ENCODE results near the gene NEDD8. TPM values are rescaled to one million over a fixed set of nuclear protein-coding genes. Genes with fewer than 3 reads are reported as not detected.

Gene NEDD8
- total RNA-seq, 4 donors from 2014 or later, result 42.2 to 113 (median 69.9) TPM

DNA sequence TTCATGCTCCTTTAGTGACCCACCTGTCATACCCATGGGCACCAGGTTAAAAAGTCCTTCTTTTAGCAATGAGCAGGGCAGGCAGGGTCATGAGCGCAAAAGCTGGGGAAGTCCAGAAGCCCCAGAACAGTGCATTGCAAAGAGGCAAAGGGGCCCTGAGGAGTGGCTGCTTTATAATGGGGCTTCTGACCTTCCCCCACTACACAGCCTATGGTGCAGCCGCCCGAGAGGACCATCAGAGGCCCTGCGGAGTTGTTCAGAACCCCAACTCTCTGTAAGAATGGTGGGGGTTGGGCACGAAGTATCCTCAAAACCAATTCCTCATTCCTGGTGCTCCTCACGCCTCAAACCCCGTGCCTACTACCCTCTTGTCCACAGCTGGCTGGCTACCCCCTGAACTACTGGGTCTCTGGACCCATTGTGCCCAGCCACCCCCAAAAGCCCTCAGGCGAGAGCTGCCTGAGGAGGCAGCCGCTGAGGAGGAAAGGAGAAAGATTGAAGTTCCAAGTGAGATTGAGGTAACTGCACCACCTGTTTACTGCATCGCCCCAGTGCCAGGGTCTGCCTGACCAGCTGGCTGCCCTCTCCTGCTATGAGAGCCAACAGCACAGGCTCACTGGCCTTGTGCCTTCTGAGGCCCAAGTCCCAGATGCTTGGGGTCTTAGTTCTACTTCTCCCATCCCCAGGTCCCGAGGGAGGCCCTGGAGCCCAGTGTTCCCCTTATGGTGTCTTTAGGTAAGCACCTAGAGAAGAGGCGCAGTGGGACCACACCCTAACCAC, 53.6 kb downstream of the NEDD8 start:
- H3K27ac ChIP-seq, result peak overlapping the region; percentile 68 to 78 (median 72)
- no peak for TF ChIP-seq EP300 (IDR thresholded peaks at IDR 0.05; ENCODE audit: low read depth)
- no peak for TF ChIP-seq POLR2AphosphoS5 (IDR thresholded peaks at IDR 0.05)
- TF ChIP-seq POLR2A (IDR thresholded peaks at IDR 0.05), result no peak
- TF ChIP-seq, protein P1, sequence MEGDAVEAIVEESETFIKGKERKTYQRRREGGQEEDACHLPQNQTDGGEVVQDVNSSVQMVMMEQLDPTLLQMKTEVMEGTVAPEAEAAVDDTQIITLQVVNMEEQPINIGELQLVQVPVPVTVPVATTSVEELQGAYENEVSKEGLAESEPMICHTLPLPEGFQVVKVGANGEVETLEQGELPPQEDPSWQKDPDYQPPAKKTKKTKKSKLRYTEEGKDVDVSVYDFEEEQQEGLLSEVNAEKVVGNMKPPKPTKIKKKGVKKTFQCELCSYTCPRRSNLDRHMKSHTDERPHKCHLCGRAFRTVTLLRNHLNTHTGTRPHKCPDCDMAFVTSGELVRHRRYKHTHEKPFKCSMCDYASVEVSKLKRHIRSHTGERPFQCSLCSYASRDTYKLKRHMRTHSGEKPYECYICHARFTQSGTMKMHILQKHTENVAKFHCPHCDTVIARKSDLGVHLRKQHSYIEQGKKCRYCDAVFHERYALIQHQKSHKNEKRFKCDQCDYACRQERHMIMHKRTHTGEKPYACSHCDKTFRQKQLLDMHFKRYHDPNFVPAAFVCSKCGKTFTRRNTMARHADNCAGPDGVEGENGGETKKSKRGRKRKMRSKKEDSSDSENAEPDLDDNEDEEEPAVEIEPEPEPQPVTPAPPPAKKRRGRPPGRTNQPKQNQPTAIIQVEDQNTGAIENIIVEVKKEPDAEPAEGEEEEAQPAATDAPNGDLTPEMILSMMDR (IDR thresholded peaks at IDR 0.05), result no peak
- WGBS, 2 donors (ENCODE audit: low coverage in 1 of 2), result 89 to 90% methylated on average over 2 to 12 of the region's 12 CpGs
- H3K4me3 ChIP-seq, result no peak overlapping the region
- intact Hi-C loops (cut with DNase I; ENCODE audit: low total_unique reads) (no loop called here), in situ Hi-C loops (cut with MboI; ENCODE audit: low pct_ligation_motif_present in 1 of 4, low pct_unique_long_range_greater_than_20kb in 1 of 4, low sequenced_read_pairs in 3 of 4) (no loop called here)
- no peaks in the 10 kb centered on the region for H3K9me3 ChIP-seq
- H3K27me3 ChIP-seq, result no peaks in the 10 kb centered on the region
- peaks cover 5 to 11% (median 6%) of the 10 kb centered on the region in 4 donors for H3K4me1 ChIP-seq
- DNase-seq, result no peak
- peaks cover 0 to 22% (median 4%) of the 10 kb centered on the region in 4 donors for H3K36me3 ChIP-seq

DNA sequence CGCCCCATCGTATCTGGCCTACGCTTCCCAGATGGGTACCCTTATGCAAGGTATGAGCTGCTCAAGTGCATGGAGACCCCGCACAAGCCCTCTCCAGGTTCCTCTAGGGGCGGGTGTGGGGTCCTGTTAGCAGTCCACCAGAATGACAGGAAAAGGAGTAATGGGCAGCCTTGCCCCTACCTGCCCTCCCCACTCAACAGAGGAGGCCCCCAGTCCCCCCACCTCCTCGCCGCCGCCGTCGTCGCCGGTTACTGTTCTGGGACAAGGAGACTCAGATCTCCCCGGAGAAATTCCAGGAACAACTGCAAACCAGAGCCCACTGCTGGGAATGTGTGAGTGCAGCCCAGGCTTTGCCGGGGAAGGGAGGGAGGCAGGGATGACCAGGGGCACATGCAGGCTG, 54.3 kb downstream of the NEDD8 start:
- H3K4me3 ChIP-seq, result no peak overlapping the region
- no peaks in the 10 kb centered on the region for H3K27me3 ChIP-seq
- no peak for DNase-seq
- intact Hi-C loops (cut with DNase I; ENCODE audit: low total_unique reads), result no loop called here
- in situ Hi-C loops (cut with MboI; ENCODE audit: low pct_ligation_motif_present in 1 of 4, low pct_unique_long_range_greater_than_20kb in 1 of 4, low sequenced_read_pairs in 3 of 4), result no loop called here
- no peak overlapping the region for H3K27ac ChIP-seq
- peaks cover 0 to 18% (median 7%) of the 10 kb centered on the region in 4 donors for H3K36me3 ChIP-seq
- peaks cover 5 to 11% (median 6%) of the 10 kb centered on the region in 4 donors for H3K4me1 ChIP-seq
- TF ChIP-seq POLR2A (IDR thresholded peaks at IDR 0.05) (no peak), POLR2AphosphoS5 (IDR thresholded peaks at IDR 0.05) (no peak)
- TF ChIP-seq, protein P1 (IDR thresholded peaks at IDR 0.05), result no peak
- H3K9me3 ChIP-seq, result no peaks in the 10 kb centered on the region
- WGBS, 2 donors (ENCODE audit: low coverage in 1 of 2), result 95 to 97% methylated on average over 4 to 14 of the region's 14 CpGs

GRCh38 chr14:24177041-24177825, 54.9 kb downstream of the NEDD8 start:
- TF ChIP-seq POLR2AphosphoS5 (IDR thresholded peaks at IDR 0.05) (no peak), EP300 (IDR thresholded peaks at IDR 0.05; ENCODE audit: low read depth) (no peak), POLR2A (IDR thresholded peaks at IDR 0.05) (no peak)
- TF ChIP-seq, protein P1 (IDR thresholded peaks at IDR 0.05), result no peak
- no peaks in the 10 kb centered on the region for H3K27me3 ChIP-seq
- 92% methylated on average over 11 of the region's 12 CpGs; no CpG with 5 or more reads in 1 of the 2 donors for WGBS, 2 donors (ENCODE audit: low coverage in 1 of 2)
- intact Hi-C loops (cut with DNase I; ENCODE audit: low total_unique reads) (no loop called here), in situ Hi-C loops (cut with MboI; ENCODE audit: low pct_ligation_motif_present in 1 of 4, low pct_unique_long_range_greater_than_20kb in 1 of 4, low sequenced_read_pairs in 3 of 4) (no loop called here)
- H3K9me3 ChIP-seq, result no peaks in the 10 kb centered on the region
- peaks cover 5 to 11% (median 6%) of the 10 kb centered on the region in 4 donors for H3K4me1 ChIP-seq
- H3K36me3 ChIP-seq, result peaks cover 0 to 18% (median 7%) of the 10 kb centered on the region in 4 donors
- H3K4me3 ChIP-seq, result no peak overlapping the region
- no peak for DNase-seq
- H3K27ac ChIP-seq, result no peak overlapping the region

DNA sequence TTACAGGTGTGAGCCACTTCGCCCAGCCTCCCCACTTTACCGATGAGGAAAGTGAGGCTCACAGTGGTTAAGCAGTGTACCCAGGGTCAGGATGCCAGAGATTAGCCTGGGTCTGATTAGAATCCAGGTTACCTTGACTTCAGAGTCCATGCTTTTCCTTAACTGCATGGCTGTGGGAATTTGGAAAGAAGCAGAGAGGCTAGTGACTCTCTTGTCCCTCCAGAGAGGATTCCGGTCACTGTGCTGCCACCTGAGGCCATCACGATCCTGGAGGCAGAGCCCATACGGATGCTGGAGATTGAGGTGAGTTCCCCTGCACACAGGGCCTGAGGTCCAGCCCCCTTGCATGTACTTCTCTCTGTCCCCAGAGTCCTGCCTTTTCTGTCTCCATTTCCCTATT, 55.6 kb downstream of the NEDD8 start:
- TF ChIP-seq POLR2A (IDR thresholded peaks at IDR 0.05) (no peak), POLR2AphosphoS5 (IDR thresholded peaks at IDR 0.05) (no peak)
- H3K27ac ChIP-seq, result no peak overlapping the region
- H3K9me3 ChIP-seq, result no peaks in the 10 kb centered on the region
- peaks cover 5 to 11% (median 6%) of the 10 kb centered on the region in 4 donors for H3K4me1 ChIP-seq
- peaks cover 0 to 18% (median 7%) of the 10 kb centered on the region in 4 donors for H3K36me3 ChIP-seq
- in situ Hi-C loops (cut with MboI; ENCODE audit: low pct_ligation_motif_present in 1 of 4, low pct_unique_long_range_greater_than_20kb in 1 of 4, low sequenced_read_pairs in 3 of 4) (no loop called here), intact Hi-C loops (cut with DNase I; ENCODE audit: low total_unique reads) (no loop called here)
- H3K27me3 ChIP-seq, result no peaks in the 10 kb centered on the region
- WGBS, 2 donors (ENCODE audit: low coverage in 1 of 2), result 99% methylated on average over 5 of the region's 5 CpGs; no CpG with 5 or more reads in 1 of the 2 donors
- no peak for DNase-seq
- no peak overlapping the region for H3K4me3 ChIP-seq

Measured in transverse colon (tissue), 4 donors.